CD4-positive, alpha-beta memory T cell (primary cell): ENCODE data around the gene ZDHHC13. TPM values are rescaled to one million over a fixed set of nuclear protein-coding genes. Genes with fewer than 3 reads are reported as not detected.

Source experiments
- CTCF ChIA-PET: fragments of 350-600 bp; sonication (Branson Sonifier 250); formaldehyde crosslinking; loops from one replicate; lab custom pipeline; 2021; ENCODE audit warnings: inconsistent platforms; ENCODE audit not compliant: partially characterized antibody; lab: Charles Lee
- POLR2A ChIA-PET: fragments of 350-600 bp; sonication (Branson Sonifier 250); formaldehyde crosslinking; loops from one replicate; lab custom pipeline; 2021; ENCODE audit not compliant: partially characterized antibody; lab: Charles Lee
- DNase-seq, 5 donors: peaks; one replicate each; pipeline versions ENCODE4 v3.0.0 to v3.0.0-alpha.2; 2020 to 2022; ENCODE audit warnings: mixed read lengths in 1 of 5
- H3K27ac ChIP-seq: one replicate; pipeline ENCODE4 v1.7.0; 2013; ENCODE audit warnings: low read depth, low read length
- H3K27me3 ChIP-seq: 2 replicates; pipeline ENCODE4 v1.7.0; 2013; ENCODE audit warnings: mild to moderate bottlenecking, low read length, moderate library complexity; ENCODE audit not compliant: insufficient read depth
- H3K36me3 ChIP-seq: 2 replicates; pipeline ENCODE4 v1.7.0; 2013; ENCODE audit warnings: mild to moderate bottlenecking, low read length, moderate library complexity; ENCODE audit not compliant: insufficient read depth
- H3K4me1 ChIP-seq: 2 replicates; pipeline ENCODE4 v1.7.0; 2013; ENCODE audit warnings: mild to moderate bottlenecking, low read length, moderate library complexity; ENCODE audit not compliant: insufficient read depth
- H3K4me3 ChIP-seq, 2 donors: one replicate each; pipeline ENCODE4 v1.7.0; 2013; ENCODE audit warnings: low read length in 2 of 2, mild to moderate bottlenecking in 1 of 2
- H3K9me3 ChIP-seq, 2 donors: one replicate each; pipeline ENCODE4 v1.7.0; 2013; ENCODE audit warnings: low read length in 2 of 2, control low read depth in 1 of 2; ENCODE audit not compliant: control insufficient read depth in 1 of 2
- H3K27ac Mint-ChIP-seq, 7 donors: one replicate each; pipeline ENCODE4 v1.8.0; 2020 to 2021; ENCODE audit warnings: mixed read lengths in 7 of 7, mild to moderate bottlenecking in 6 of 7, inconsistent platforms in 3 of 7, moderate library complexity in 3 of 7
- H3K27me3 Mint-ChIP-seq, 2 donors: one replicate each; pipeline ENCODE4 v1.8.0; 2020 to 2021; ENCODE audit warnings: mixed read lengths in 2 of 2
- H3K36me3 Mint-ChIP-seq, 2 donors: one replicate each; pipeline ENCODE4 v1.8.0; 2020 to 2021; ENCODE audit warnings: mixed read lengths in 2 of 2, inconsistent platforms in 1 of 2, mild to moderate bottlenecking in 1 of 2
- H3K4me1 Mint-ChIP-seq, 4 donors: one replicate each; pipeline ENCODE4 v1.8.0; 2020 to 2021; ENCODE audit warnings: mixed read lengths in 4 of 4, mild to moderate bottlenecking in 1 of 4
- H3K4me3 Mint-ChIP-seq, 8 donors: one replicate each; pipeline ENCODE4 v1.8.0; 2020 to 2021; ENCODE audit warnings: mixed read lengths in 8 of 8, mild to moderate bottlenecking in 7 of 8, moderate library complexity in 6 of 8, inconsistent platforms in 3 of 8
- H3K9me3 Mint-ChIP-seq, 8 donors: one replicate each; pipeline ENCODE4 v1.8.0; 2020 to 2021; ENCODE audit warnings: mixed read lengths in 8 of 8, mild to moderate bottlenecking in 5 of 8, inconsistent platforms in 3 of 8, moderate library complexity in 1 of 8
- intact Hi-C: fragments of 100-400 bp; cut with micrococcal nuclease; formaldehyde crosslinking; loops from one replicate; pipeline ENCODE4 v1.15.1; 2023
- polyA plus RNA-seq, 2 donors: library from polyadenylated mRNA; unstranded; fragments of 300-500 nt; fragmentation: Illumina TruSeq; gene quantifications; one replicate each; pipeline ENCODE4 v1.2.3, GENCODE V29; 2021
- total RNA-seq, 2 experiments: library from RNA; stranded (reverse); gene quantifications; one replicate each; pipeline ENCODE4 v1.2.3, GENCODE V29; 2021

The ZDHHC13 gene
- total RNA-seq (10 to 100 TPM; 15.6 to 16.1 TPM), polyA plus RNA-seq (10 to 100 TPM in 1 of 2 donors, 1 to 10 TPM in 1; 9.4 to 15.2 TPM)

DNA sequence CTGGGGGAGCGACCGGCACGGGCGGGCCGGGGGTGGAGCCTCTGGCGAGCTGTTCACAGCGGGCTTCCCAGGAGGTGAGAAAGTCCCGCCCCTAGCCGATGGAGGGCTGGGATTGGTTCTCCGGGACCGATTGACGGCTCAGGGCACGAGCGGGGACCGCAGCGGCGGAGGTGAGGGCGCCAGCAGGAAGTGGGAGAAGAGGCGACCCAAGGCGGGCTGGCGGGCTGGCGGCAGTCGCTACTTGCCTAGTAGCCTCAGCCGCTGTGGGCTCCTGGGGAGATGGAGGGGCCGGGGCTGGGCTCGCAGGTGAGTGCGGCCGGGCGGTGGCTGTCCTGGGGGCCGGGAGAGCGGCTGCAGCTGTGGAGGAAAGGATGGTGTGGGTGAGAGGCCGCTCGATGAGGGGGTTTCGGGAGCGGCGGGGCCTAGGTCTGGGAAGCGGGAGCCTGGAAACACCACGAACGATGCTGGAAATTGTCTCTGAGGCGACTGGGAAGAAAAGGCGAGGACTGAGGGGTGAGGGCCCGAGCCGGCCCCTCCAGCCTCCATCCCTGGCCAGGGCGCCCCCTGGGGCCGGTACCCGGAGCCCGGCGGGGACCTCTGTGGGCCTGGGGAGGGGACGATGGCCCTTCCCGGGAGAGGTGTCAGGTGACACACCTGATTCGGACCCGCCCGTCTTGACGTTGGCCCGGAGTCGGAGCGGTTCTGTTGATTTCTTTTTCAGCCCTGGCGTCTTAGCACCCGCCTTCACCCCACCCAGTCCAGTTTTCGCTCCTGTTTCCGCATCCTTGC lies at the start of gene ZDHHC13:
Gene ZDHHC13, plus strand, starts transcription at position 198 of the 789 bp plus-strand sequence. Its CDS starts 82 bp downstream, at position 280.
- intact Hi-C loops = loop anchor here (1.0 to 2.0 kb wide), 3 partner anchors 40 to 596 kb away; partner anchors contain the start of genes E2F8 and NAV2
- H3K4me3 ChIP-seq = peak within 1 kb of the TSS; percentile 78 to 81
- POLR2A ChIA-PET = interaction anchor here (0.7 to 1.1 kb wide), 4 partner anchors 38 to 1104 kb away, joined by 3 read pairs; partner anchors contain the start of genes LDHA and SERGEF
- H3K27me3 Mint-ChIP-seq = peaks cover 0 to 2% of the 10 kb centered on the region in 2 donors
- no peaks in the 10 kb centered on the region for H3K36me3 ChIP-seq
- H3K9me3 ChIP-seq = no peaks in the 10 kb centered on the region
- H3K4me1 Mint-ChIP-seq = peaks cover 40 to 59% (median 48%) of the 10 kb centered on the region in 4 donors
- no peaks in the 10 kb centered on the region for H3K9me3 Mint-ChIP-seq
- H3K4me1 ChIP-seq = peaks cover 44% of the 10 kb centered on the region
- peak within 1 kb of the TSS; percentile 73 for H3K27ac ChIP-seq
- no peaks in the 10 kb centered on the region for H3K27me3 ChIP-seq
- H3K27ac Mint-ChIP-seq = peak within 1 kb of the TSS; percentile 46 to 97 (median 92)
- CTCF ChIA-PET = interaction anchor here (0.9 to 1.3 kb wide), 3 partner anchors 9 to 41 kb away, joined by 3 to 5 read pairs (median 3); no protein-coding TSS in a partner anchor
- peaks cover 5 to 10% of the 10 kb centered on the region in 2 donors for H3K36me3 Mint-ChIP-seq
- peak; percentile 91 to 93 (median 92) for DNase-seq
- peak within 1 kb of the TSS; percentile 90 to 98 (median 94) for H3K4me3 Mint-ChIP-seq

DNA sequence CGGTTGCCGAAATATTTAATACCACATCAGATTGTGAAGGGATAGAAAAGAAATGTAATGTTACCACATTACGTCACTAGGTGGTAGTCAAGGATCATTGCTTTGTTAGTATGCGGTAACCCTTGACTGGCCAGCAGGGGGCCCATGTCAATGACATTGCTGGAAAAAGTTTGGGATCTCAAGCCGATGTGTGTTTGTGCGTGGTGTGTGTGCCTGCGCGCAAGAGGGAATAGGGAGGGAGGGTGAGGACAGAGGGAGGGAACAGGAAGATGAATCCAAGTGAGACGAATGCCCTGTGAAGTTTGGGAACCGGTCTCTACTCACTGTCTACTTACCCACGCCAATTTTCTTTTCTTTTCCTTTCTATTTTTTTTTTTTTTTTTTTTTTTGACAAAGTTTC lies 45.7 kb upstream of the ZDHHC13 start:
- H3K4me3 ChIP-seq = no peak overlapping the region
- intact Hi-C loops = loop anchor here (1.0 to 10.0 kb wide), 2 partner anchors 482 to 834 kb away; no protein-coding TSS in a partner anchor
- POLR2A ChIA-PET = no interaction called here

GRCh38 chr11:19072464-19072863 lies 44.5 kb upstream of the ZDHHC13 start:
- H3K36me3 ChIP-seq = no peaks in the 10 kb centered on the region
- ChIA-PET POLR2A (no interaction called here), CTCF (interaction anchor here (0.7 to 5.5 kb wide), 7 partner anchors 8 to 187 kb away, joined by 3 to 50 read pairs (median 12); partner anchors contain the start of gene MRGPRX2)
- DNase-seq = no peak
- intact Hi-C loops = loop anchor here (10.0 kb wide), 1 partner anchor 832 kb away; no protein-coding TSS in a partner anchor
- Mint-ChIP-seq H3K9me3 (peaks cover 0 to 22% (median 17%) of the 10 kb centered on the region in 8 donors), H3K27ac (no peak overlapping the region), H3K4me3 (no peak overlapping the region), H3K36me3 (no peaks in the 10 kb centered on the region), H3K4me1 (peaks cover 4 to 7% (median 5%) of the 10 kb centered on the region in 4 donors), H3K27me3 (peaks cover 9 to 10% of the 10 kb centered on the region in 2 donors)
- no peak overlapping the region for H3K27ac ChIP-seq
- H3K4me1 ChIP-seq = no peaks in the 10 kb centered on the region
- H3K9me3 ChIP-seq = no peaks in the 10 kb centered on the region
- no peaks in the 10 kb centered on the region for H3K27me3 ChIP-seq
- no peak overlapping the region for H3K4me3 ChIP-seq

More for the DNA sequence above, 45.7 kb upstream of the ZDHHC13 start:
- Mint-ChIP-seq H3K27ac (peak overlapping the region in 3 of 7 donors; percentile 27 to 65 (median 29)), H3K4me1 (peaks cover 4 to 7% (median 5%) of the 10 kb centered on the region in 4 donors), H3K27me3 (peaks cover 8 to 12% of the 10 kb centered on the region in 2 donors), H3K4me3 (peak overlapping the region; percentile 4 to 78 (median 60)), H3K36me3 (no peaks in the 10 kb centered on the region), H3K9me3 (peaks cover 0 to 22% (median 17%) of the 10 kb centered on the region in 8 donors)
- Histone ChIP-seq H3K4me1 (no peaks in the 10 kb centered on the region), H3K27me3 (no peaks in the 10 kb centered on the region), H3K9me3 (no peaks in the 10 kb centered on the region), H3K36me3 (no peaks in the 10 kb centered on the region), H3K27ac (no peak overlapping the region)
- CTCF ChIA-PET = interaction anchor here (0.6 to 5.5 kb wide), 17 partner anchors 10 to 489 kb away, joined by 3 to 50 read pairs (median 4); partner anchors contain the start of gene MRGPRX2
- DNase-seq = peak in 4 of 5 donors; percentile 46 to 54 (median 49)

GRCh38 chr11:19073454-19074415 lies 43.2 kb upstream of the ZDHHC13 start:
- no peak for DNase-seq
- Mint-ChIP-seq H3K4me3 (no peak overlapping the region), H3K36me3 (no peaks in the 10 kb centered on the region), H3K27ac (no peak overlapping the region), H3K4me1 (peaks cover 4 to 7% (median 5%) of the 10 kb centered on the region in 4 donors), H3K9me3 (peaks cover 0 to 15% (median 12%) of the 10 kb centered on the region in 8 donors), H3K27me3 (peaks cover 5 to 9% of the 10 kb centered on the region in 2 donors)
- Histone ChIP-seq H3K9me3 (no peaks in the 10 kb centered on the region), H3K36me3 (no peaks in the 10 kb centered on the region), H3K27ac (no peak overlapping the region), H3K4me3 (no peak overlapping the region), H3K4me1 (no peaks in the 10 kb centered on the region), H3K27me3 (no peaks in the 10 kb centered on the region)
- intact Hi-C loops = loop anchor here (10.0 kb wide), 1 partner anchor 831 kb away; no protein-coding TSS in a partner anchor
- CTCF ChIA-PET = interaction anchor here (0.7 to 5.5 kb wide), 10 partner anchors 9 to 480 kb away, joined by 3 to 50 read pairs (median 5); partner anchors contain the start of gene MRGPRX2
- POLR2A ChIA-PET = no interaction called here

DNA sequence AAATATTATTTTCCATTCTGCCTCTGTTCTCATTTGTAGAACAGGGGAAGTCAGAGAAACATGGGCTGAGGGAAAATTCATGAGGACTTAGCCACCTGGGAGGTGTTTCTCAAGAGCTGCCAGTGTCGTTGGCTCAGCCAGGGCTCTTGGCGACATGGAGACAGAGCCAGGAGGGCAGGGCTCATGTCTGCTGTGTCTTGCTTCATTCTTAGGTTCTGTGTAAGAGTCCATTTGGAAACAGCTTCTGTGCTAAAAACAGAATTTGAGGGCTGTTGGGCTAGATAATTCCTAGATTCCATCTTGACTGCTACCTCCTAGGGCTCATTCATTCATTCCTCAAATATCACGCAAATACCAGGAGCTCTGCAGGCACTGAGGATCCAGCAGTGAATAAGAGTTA lies 41.3 kb upstream of the ZDHHC13 start:
- intact Hi-C loops = loop anchor here (10.0 kb wide), 1 partner anchor 829 kb away; no protein-coding TSS in a partner anchor
- no peaks in the 10 kb centered on the region for H3K4me1 ChIP-seq
- Mint-ChIP-seq H3K27me3 (peaks cover 5 to 10% of the 10 kb centered on the region in 2 donors), H3K27ac (no peak overlapping the region), H3K9me3 (no peaks in the 10 kb centered on the region), H3K4me3 (no peak overlapping the region), H3K36me3 (no peaks in the 10 kb centered on the region), H3K4me1 (peaks cover 4 to 7% (median 5%) of the 10 kb centered on the region in 4 donors)
- DNase-seq = no peak
- no peak overlapping the region for H3K27ac ChIP-seq
- no peak overlapping the region for H3K4me3 ChIP-seq
- H3K27me3 ChIP-seq = no peaks in the 10 kb centered on the region
- POLR2A ChIA-PET = interaction anchor here (1.0 kb wide), 1 partner anchor 41 kb away, joined by 3 read pairs; the partner anchor contains the start of gene ZDHHC13
- no peaks in the 10 kb centered on the region for H3K9me3 ChIP-seq
- CTCF ChIA-PET = interaction anchor here (0.9 to 5.1 kb wide), 14 partner anchors 9 to 487 kb away, joined by 3 to 41 read pairs (median 5); partner anchors contain the start of gene MRGPRX2
- no peaks in the 10 kb centered on the region for H3K36me3 ChIP-seq
